Fibroblast of lung (primary cell): ENCODE data around the gene NPHP4. TPM values are rescaled to one million over a fixed set of nuclear protein-coding genes. Genes with fewer than 3 reads are reported as not detected.

Experiments used
- DNase-seq, 2 donors: peaks; one replicate each; pipeline versions ENCODE4 v3.0.0 to v3.0.0-alpha.2; 2010; ENCODE audit warnings: low read depth in 2 of 2
- H2AFZ ChIP-seq: 2 replicates; pipeline ENCODE4 v1.5.1; 2012; ENCODE audit warnings: low read length, control low read depth, inconsistent platforms
- H3K27ac ChIP-seq: 2 replicates; pipeline ENCODE4 v1.5.1; 2011; ENCODE audit warnings: low read length, control low read depth; ENCODE audit not compliant: insufficient read depth
- H3K27me3 ChIP-seq: 2 replicates; pipeline ENCODE4 v1.5.1; 2011; ENCODE audit warnings: mild to moderate bottlenecking, low read length; ENCODE audit not compliant: control insufficient read depth, insufficient read depth
- H3K36me3 ChIP-seq: 2 replicates; pipeline ENCODE4 v1.5.1; 2011; ENCODE audit warnings: low read length; ENCODE audit not compliant: control insufficient read depth, insufficient read depth
- H3K4me1 ChIP-seq: 2 replicates; pipeline ENCODE4 v1.5.1; 2011; ENCODE audit warnings: low read length; ENCODE audit not compliant: control insufficient read depth, insufficient read depth; ENCODE audit errors: extremely low read depth
- H3K4me2 ChIP-seq: 2 replicates; pipeline ENCODE4 v1.5.1; 2011; ENCODE audit warnings: low read length, control low read depth; ENCODE audit not compliant: insufficient read depth; ENCODE audit errors: extremely low read depth
- H3K4me3 ChIP-seq, 4 experiments: fragments of 200-600 bp in 1 of 4; sonication (generic) in 1 of 4; replicated peaks in 1 of 4; 2 replicates each; pipeline ENCODE4 v1.5.1; 2011 to 2016; ENCODE audit warnings: low read length in 4 of 4, low read depth in 3 of 4, mild to moderate bottlenecking in 3 of 4, control low read depth in 2 of 4, inconsistent platforms in 1 of 4, mixed read lengths in 1 of 4; ENCODE audit not compliant: insufficient read depth in 1 of 4; ENCODE audit errors: control extremely low read depth in 1 of 4
- H3K79me2 ChIP-seq: 2 replicates; pipeline ENCODE4 v1.5.1; 2012; ENCODE audit warnings: mild to moderate bottlenecking, low read length, inconsistent platforms; ENCODE audit not compliant: control insufficient read depth, insufficient read depth
- H3K9ac ChIP-seq: 2 replicates; pipeline ENCODE4 v1.5.1; 2011; ENCODE audit warnings: mild to moderate bottlenecking, low read length, control low read depth; ENCODE audit not compliant: insufficient read depth
- H3K9me3 ChIP-seq: 2 replicates; pipeline ENCODE4 v1.5.1; 2012; ENCODE audit warnings: low read depth, low read length; ENCODE audit not compliant: control insufficient read depth, insufficient read depth
- H4K20me1 ChIP-seq: 2 replicates; pipeline ENCODE4 v1.5.1; 2011; ENCODE audit warnings: low read length; ENCODE audit not compliant: control insufficient read depth, insufficient read depth; ENCODE audit errors: extremely low read depth
- CTCF ChIP-seq, 2 donors: IDR thresholded peaks in 1 of 2; conservative IDR thresholded peaks in 1 of 2; 1 replicate in 1 of 2; 2 replicates in 1 of 2; pipeline ENCODE4 v1.5.1; 2011 to 2012; ENCODE audit warnings: low read length in 2 of 2, control low read depth in 1 of 2, inconsistent platforms in 1 of 2, low read depth in 1 of 2, mild to moderate bottlenecking in 1 of 2
- EZH2 ChIP-seq: IDR thresholded peaks from 2 replicates; pipeline ENCODE4 v1.5.1; 2012; ENCODE audit warnings: low read length, control low read depth, mild to moderate bottlenecking; ENCODE audit errors: missing control alignments
- polyA plus RNA-seq, 2 donors: library from polyadenylated mRNA; depleted of rRNA in 1 of 2; stranded (reverse) in 1 of 2; unstranded in 1 of 2; fragments of >200 nt; gene quantifications; 2 replicates each; pipeline ENCODE4 v1.2.1, GENCODE V29; 2011 to 2012; ENCODE audit warnings: missing spikeins in 1 of 2
- total RNA-seq: library from RNA; depleted of rRNA; stranded (reverse); fragments of >200 nt; gene quantifications from 2 replicates; pipeline ENCODE4 v1.2.1, GENCODE V29; 2014

The NPHP4 gene
- total and polyA plus RNA-seq, 2 donors (not counting 1 experiment from before 2014, with no cell fraction given), result 1.5 to 4.0 TPM

DNA sequence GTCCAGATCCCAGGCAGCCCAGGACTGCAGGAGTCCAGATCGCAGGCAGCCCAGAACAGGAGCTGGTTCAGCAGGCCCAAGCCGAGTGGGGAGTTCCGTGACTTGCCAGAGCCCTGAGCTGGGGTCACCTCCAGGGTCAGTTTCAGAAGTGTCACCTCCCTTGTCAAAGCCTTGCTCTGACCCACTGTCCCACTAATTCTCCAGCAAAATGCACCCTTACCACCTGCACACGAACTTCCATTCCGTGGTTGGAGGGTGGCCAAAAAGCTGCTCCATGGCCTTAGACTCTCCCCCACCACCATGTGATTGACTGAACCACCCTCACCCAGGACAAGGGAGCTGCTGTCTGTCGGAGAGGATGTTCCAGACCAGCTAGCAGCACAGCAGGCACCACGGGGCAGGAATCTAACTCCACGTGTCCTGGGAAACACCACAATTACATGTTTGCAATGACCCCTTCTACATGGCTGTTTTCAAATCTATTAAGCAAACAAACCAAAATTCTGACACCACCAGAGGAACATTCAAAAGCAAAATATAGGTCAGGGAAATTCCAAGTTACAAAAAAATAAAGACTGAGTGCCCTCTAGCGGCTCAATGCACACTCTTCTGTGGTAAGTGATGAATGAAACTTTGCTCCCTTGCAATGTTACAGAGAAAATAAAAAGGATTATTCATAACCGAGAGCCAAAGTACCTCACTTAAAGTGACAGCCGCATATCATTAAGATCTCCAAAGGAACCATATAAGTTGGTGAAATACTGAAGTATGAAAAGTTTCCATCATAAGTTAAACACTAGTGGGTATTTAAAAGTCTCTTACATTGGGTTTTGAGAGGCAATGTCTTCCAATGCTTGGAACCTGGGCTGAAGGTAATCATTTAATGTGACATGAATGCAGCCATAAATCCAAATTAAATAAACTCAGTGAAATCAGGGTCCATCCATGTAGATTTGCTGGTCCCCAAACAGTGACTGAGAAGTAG is 76.3 kb downstream of the NPHP4 start:
- H3K9me3 ChIP-seq, result no peaks in the 10 kb centered on the region
- H3K4me2 ChIP-seq, result no peak overlapping the region
- no peaks in the 10 kb centered on the region for H3K4me1 ChIP-seq
- H3K27me3 ChIP-seq, result no peaks in the 10 kb centered on the region
- H3K4me3 ChIP-seq, result no peak overlapping the region
- TF ChIP-seq EZH2, result no peak
- peak; percentile 64 to 80 for TF ChIP-seq CTCF (conservative IDR thresholded peaks at IDR 0.05 in 1 of 2, IDR thresholded peaks at IDR 0.05 in 1 of 2; ENCODE audit: low read depth in 1 of 2, low read length in 2 of 2)
- H3K9ac ChIP-seq, result no peak overlapping the region
- DNase-seq, result peak; percentile 42 to 63
- H3K36me3 ChIP-seq, result no peaks in the 10 kb centered on the region
- H2AFZ ChIP-seq, result no peak overlapping the region
- no peaks in the 10 kb centered on the region for H4K20me1 ChIP-seq
- no peaks in the 10 kb centered on the region for H3K79me2 ChIP-seq
- H3K27ac ChIP-seq, result no peak overlapping the region

- H4K20me1 ChIP-seq, result no peaks in the 10 kb centered on the region
- H3K4me2 ChIP-seq, result no peak overlapping the region
- no peaks in the 10 kb centered on the region for H3K27me3 ChIP-seq
- no peaks in the 10 kb centered on the region for H3K9me3 ChIP-seq
- DNase-seq, result no peak
- no peak overlapping the region for H2AFZ ChIP-seq
- TF ChIP-seq CTCF (conservative IDR thresholded peaks at IDR 0.05 in 1 of 2, IDR thresholded peaks at IDR 0.05 in 1 of 2; ENCODE audit: low read depth in 1 of 2, low read length in 2 of 2), result no peak
- no peak for TF ChIP-seq EZH2
- no peaks in the 10 kb centered on the region for H3K4me1 ChIP-seq
- H3K36me3 ChIP-seq, result no peaks in the 10 kb centered on the region
- no peak overlapping the region for H3K27ac ChIP-seq
- H3K4me3 ChIP-seq, result no peak overlapping the region
- no peaks in the 10 kb centered on the region for H3K79me2 ChIP-seq
- H3K9ac ChIP-seq, result no peak overlapping the region
Measured at GRCh38 chr1:5914676-5915365, 77.4 kb downstream of the NPHP4 start.

- no peak overlapping the region for H3K27ac ChIP-seq
- TF ChIP-seq EZH2, result no peak
- TF ChIP-seq CTCF (conservative IDR thresholded peaks at IDR 0.05 in 1 of 2, IDR thresholded peaks at IDR 0.05 in 1 of 2; ENCODE audit: low read depth in 1 of 2, low read length in 2 of 2), result no peak
- no peaks in the 10 kb centered on the region for H3K4me1 ChIP-seq
- no peaks in the 10 kb centered on the region for H4K20me1 ChIP-seq
- no peaks in the 10 kb centered on the region for H3K9me3 ChIP-seq
- no peak overlapping the region for H2AFZ ChIP-seq
- no peak overlapping the region for H3K4me3 ChIP-seq
- DNase-seq, result no peak
- H3K9ac ChIP-seq, result no peak overlapping the region
- H3K4me2 ChIP-seq, result no peak overlapping the region
- H3K79me2 ChIP-seq, result no peaks in the 10 kb centered on the region
- no peaks in the 10 kb centered on the region for H3K36me3 ChIP-seq
- no peaks in the 10 kb centered on the region for H3K27me3 ChIP-seq
Measured at GRCh38 chr1:5913876-5914275, 78.3 kb downstream of the NPHP4 start.
